Posterior vena cava (tissue), 2 donors: ENCODE measurements around the gene RANBP17. TPM values are rescaled to one million over a fixed set of nuclear protein-coding genes. Genes with fewer than 3 reads are reported as not detected.
"Not testable (repeated sequence)": the region's sequence is repeated elsewhere in the genome, so short reads cannot be mapped to it uniquely, and the experiment has no call there.

Source experiments
- DNase-seq: peaks from one replicate; pipeline ENCODE4 v3.0.0-alpha.2; 2020; ENCODE audit warnings: low spot score
- intact Hi-C, 2 donors: fragments of 100-400 bp; cut with DNase I; formaldehyde crosslinking; loops; one replicate each; pipeline versions ENCODE4 v1.14.1 to v1.14.2; 2022 to 2023
- total RNA-seq, 2 donors: library from RNA; stranded (reverse); fragmentation: NEBNext Ultra II Directional; extraction: Animal tissue kit (Norgen Biotek cat#: 25700); gene quantifications; one replicate each; pipeline ENCODE4 v1.2.1, GENCODE V29; 2021
- donor health status: DM: yes; HTN: yes; CAD: no.
- donor health status: DM: yes; HTN: yes; CAD: no.

RANBP17 gene
- total RNA-seq, 2 donors from 2014 or later, result 21.7 to 24.3 TPM

GRCh38 chr5:170923910-170924620, 62.2 kb downstream of the RANBP17 start:
- DNase-seq, result no peak
- intact Hi-C loops, result no loop called here

GRCh38 chr5:170935534-170936218, 73.9 kb downstream of the RANBP17 start:
- intact Hi-C loops, DNase-seq: not testable (repeated sequence)

GRCh38 chr5:170937072-170937471, 75.3 kb downstream of the RANBP17 start:
- intact Hi-C loops, result no loop called here
- no peak for DNase-seq

GRCh38 chr5:170937914-170938313, 76.1 kb downstream of the RANBP17 start:
- intact Hi-C loops, result no loop called here
- DNase-seq, result no peak

GRCh38 chr5:170939178-170939577, 77.4 kb downstream of the RANBP17 start:
- intact Hi-C loops, result no loop called here

GRCh38 chr5:170941788-170942187, 80.0 kb downstream of the RANBP17 start:
- intact Hi-C loops, result no loop called here
- DNase-seq, result no peak

More at GRCh38 chr5:170939178-170939577, 77.4 kb downstream of the RANBP17 start:
- DNase-seq, result no peak

GRCh38 chr5:170945275-170945674, 83.5 kb downstream of the RANBP17 start:
- DNase-seq, result no peak
- intact Hi-C loops, result no loop called here

- intact Hi-C loops, result no loop called here
- no peak for DNase-seq
Observed at GRCh38 chr5:170960567-170960966, 98.7 kb downstream of the RANBP17 start.

GRCh38 chr5:170963521-170963920, 101.7 kb downstream of the RANBP17 start:
- no peak for DNase-seq
- intact Hi-C loops, result no loop called here

- intact Hi-C loops, result no loop called here
- no peak for DNase-seq
Observed at GRCh38 chr5:170974461-170974860, 112.6 kb downstream of the RANBP17 start.

- DNase-seq, intact Hi-C loops: not testable (repeated sequence)
Observed at GRCh38 chr5:170980261-170980660, 118.4 kb downstream of the RANBP17 start.

GRCh38 chr5:170985486-170985885, 123.7 kb downstream of the RANBP17 start:
- DNase-seq, result no peak
- intact Hi-C loops, result no loop called here

- no peak for DNase-seq
- intact Hi-C loops, result no loop called here
Observed at GRCh38 chr5:170986598-170986997, 124.8 kb downstream of the RANBP17 start.

- intact Hi-C loops, result no loop called here
- no peak for DNase-seq
Observed at GRCh38 chr5:170993476-170993875, 131.7 kb downstream of the RANBP17 start.

GRCh38 chr5:171010086-171010485, 148.3 kb downstream of the RANBP17 start:
- no peak for DNase-seq
- intact Hi-C loops, result no loop called here

GRCh38 chr5:171010816-171011215, 149.0 kb downstream of the RANBP17 start:
- DNase-seq, result no peak
- intact Hi-C loops, result no loop called here

GRCh38 chr5:171023508-171023907, 161.7 kb downstream of the RANBP17 start:
- intact Hi-C loops, result no loop called here
- DNase-seq, result no peak

GRCh38 chr5:171024084-171024483, 162.3 kb downstream of the RANBP17 start:
- no peak for DNase-seq
- intact Hi-C loops, result no loop called here

- DNase-seq, result no peak
- intact Hi-C loops, result no loop called here
Observed at GRCh38 chr5:171029401-171029800, 167.6 kb downstream of the RANBP17 start.

GRCh38 chr5:171031977-171032376, 170.2 kb downstream of the RANBP17 start:
- no peak for DNase-seq
- intact Hi-C loops, result no loop called here

- no peak for DNase-seq
- intact Hi-C loops, result no loop called here
Observed at GRCh38 chr5:171032435-171032973, 170.7 kb downstream of the RANBP17 start.
